ENCODE data around the gene SHB.
A peak's percentile ranks its signal among the peaks of the same experiment; 100 is the strongest.

SHB gene

GRCh38 chr9:38003946-38004808 lies 64.8 kb downstream of the SHB start (continued):
- TF ChIP-seq, protein P1, sequence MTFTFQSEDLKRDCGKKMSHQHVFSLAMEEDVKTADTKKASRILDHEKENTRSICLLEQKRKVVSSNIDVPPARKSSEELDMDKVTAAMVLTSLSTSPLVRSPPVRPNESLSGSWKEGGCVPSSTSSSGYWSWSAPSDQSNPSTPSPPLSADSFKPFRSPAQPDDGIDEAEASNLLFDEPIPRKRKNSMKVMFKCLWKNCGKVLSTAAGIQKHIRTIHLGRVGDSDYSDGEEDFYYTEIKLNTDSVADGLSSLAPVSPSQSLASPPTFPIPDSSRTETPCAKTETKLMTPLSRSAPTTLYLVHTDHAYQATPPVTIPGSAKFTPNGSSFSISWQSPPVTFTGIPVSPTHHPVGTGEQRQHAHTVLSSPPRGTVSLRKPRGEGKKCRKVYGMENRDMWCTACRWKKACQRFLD (tag by site-specific recombination; IDR thresholded peaks at IDR 0.05) = no peak
- TF ChIP-seq ZNF830 (tag by site-specific recombination; IDR thresholded peaks at IDR 0.05; ENCODE audit: low read depth) (no peak), SP3 (tag by site-specific recombination; IDR thresholded peaks at IDR 0.05) (no peak), ZNF114 (tag by site-specific recombination; IDR thresholded peaks at IDR 0.05) (no peak), PATZ1 (tag by site-specific recombination; IDR thresholded peaks at IDR 0.05) (no peak), ZNF26 (tag by site-specific recombination; IDR thresholded peaks at IDR 0.05) (no peak), ZNF580 (tag by site-specific recombination; IDR thresholded peaks at IDR 0.05) (no peak), KLF17 (tag by site-specific recombination; IDR thresholded peaks at IDR 0.05) (no peak)

- CTCF ChIA-PET = no interaction called here
- POLR2A ChIA-PET = no interaction called here
- H3K4me1 ChIP-seq (ENCODE audit: control insufficient read depth, insufficient read depth, low read length) = 0 out of 2 replicates have a peak, but pooled peaks cover under 1% of the 10 kb centered on the region
Observed at GRCh38 chr9:38003230-38003629, 65.8 kb downstream of the SHB start.

More at GRCh38 chr9:38003230-38003629, 65.8 kb downstream of the SHB start:
- Histone ChIP-seq H3K27ac (ENCODE audit: extremely low read depth, low read depth, low read length) (no peak overlapping the region), H3K9me3 (ENCODE audit: control insufficient read depth, insufficient read depth, low read depth, low read length) (no peaks in the 10 kb centered on the region), H3K36me3 (ENCODE audit: control insufficient read depth in 2 of 2, insufficient read depth in 1 of 2, low read length in 2 of 2) (peaks cover 0 to 26% of the 10 kb centered on the region in 2 experiments; a peak in 1 of 3 replicates), H3K4me3 (ENCODE audit: low read depth, low read length) (no peak overlapping the region)
- no peak for TF ChIP-seq KLF17 (tag by site-specific recombination; IDR thresholded peaks at IDR 0.05)
- peak; percentile 44 for TF ChIP-seq ZFHX2 (tag by site-specific recombination; conservative IDR thresholded peaks at IDR 0.05)
- no peak for TF ChIP-seq TRIM28 (IDR thresholded peaks at IDR 0.05; ENCODE audit: borderline replicate concordance, low read length)
- TF ChIP-seq, protein P2, sequence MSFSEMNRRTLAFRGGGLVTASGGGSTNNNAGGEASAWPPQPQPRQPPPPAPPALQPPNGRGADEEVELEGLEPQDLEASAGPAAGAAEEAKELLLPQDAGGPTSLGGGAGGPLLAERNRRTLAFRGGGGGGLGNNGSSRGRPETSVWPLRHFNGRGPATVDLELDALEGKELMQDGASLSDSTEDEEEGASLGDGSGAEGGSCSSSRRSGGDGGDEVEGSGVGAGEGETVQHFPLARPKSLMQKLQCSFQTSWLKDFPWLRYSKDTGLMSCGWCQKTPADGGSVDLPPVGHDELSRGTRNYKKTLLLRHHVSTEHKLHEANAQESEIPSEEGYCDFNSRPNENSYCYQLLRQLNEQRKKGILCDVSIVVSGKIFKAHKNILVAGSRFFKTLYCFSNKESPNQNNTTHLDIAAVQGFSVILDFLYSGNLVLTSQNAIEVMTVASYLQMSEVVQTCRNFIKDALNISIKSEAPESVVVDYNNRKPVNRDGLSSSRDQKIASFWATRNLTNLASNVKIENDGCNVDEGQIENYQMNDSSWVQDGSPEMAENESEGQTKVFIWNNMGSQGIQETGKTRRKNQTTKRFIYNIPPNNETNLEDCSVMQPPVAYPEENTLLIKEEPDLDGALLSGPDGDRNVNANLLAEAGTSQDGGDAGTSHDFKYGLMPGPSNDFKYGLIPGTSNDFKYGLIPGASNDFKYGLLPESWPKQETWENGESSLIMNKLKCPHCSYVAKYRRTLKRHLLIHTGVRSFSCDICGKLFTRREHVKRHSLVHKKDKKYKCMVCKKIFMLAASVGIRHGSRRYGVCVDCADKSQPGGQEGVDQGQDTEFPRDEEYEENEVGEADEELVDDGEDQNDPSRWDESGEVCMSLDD (tag by site-specific recombination; IDR thresholded peaks at IDR 0.05) = no peak
- no peak for TF ChIP-seq ZNF155 (tag by site-specific recombination; IDR thresholded peaks at IDR 0.05)
